GM21786 (cell line): ENCODE results near the gene ITGA7.
"Not testable (repeated sequence)": the region's sequence is repeated elsewhere in the genome, so short reads cannot be mapped to it uniquely, and the experiment has no call there.

Experiments
- ATAC-seq: cut with Tn5 transposase; IDR thresholded peaks from one replicate; pipeline ENCODE4 v1.9.1; 2021; ENCODE audit not compliant: unreplicated experiment

The ITGA7 gene

DNA sequence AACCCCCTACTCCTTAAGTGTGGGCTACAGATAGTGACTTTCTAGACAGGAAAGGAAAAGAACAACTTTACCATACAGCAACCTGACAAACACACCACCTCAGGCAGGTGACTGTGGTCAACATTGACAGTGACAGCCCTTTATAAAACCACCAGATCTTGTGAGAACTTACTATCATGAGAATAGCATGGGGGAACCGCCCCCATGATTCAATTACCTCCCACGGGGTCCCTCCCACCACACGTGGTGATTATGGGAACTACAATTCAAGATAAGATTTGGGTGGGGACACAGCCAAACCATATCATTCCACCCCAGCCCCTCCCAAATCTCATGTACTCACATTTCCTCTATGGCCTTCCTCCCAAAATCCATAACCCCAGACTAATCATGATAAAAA lies 54.7 kb downstream of the ITGA7 start:
- ATAC-seq = no peak

DNA sequence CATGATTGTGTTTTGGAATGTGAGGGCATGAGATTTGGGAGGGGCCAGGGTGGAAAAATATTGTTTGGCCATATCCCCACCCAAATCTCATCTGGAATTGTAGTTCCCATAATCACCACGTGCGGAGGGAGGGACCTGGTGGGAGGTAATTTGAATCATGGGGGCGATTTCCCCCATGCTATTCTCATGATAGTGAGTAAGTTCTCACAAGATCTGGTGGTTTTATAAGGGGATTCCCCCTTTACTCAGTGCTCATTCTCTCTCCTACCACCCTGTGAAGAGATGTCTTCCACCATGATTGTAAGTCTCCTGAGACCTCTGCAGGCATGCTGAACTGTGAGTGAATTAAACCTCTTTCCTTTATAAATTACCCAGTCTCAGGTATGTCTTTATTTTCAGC lies 55.4 kb downstream of the ITGA7 start:
- ATAC-seq = no peak

- ATAC-seq = no peak
These were observed 56.4 kb downstream of the ITGA7 start for GRCh38 chr12:55651299-55651683.

- ATAC-seq = not testable (repeated sequence)
These were observed 56.9 kb downstream of the ITGA7 start for GRCh38 chr12:55650620-55651298.

DNA sequence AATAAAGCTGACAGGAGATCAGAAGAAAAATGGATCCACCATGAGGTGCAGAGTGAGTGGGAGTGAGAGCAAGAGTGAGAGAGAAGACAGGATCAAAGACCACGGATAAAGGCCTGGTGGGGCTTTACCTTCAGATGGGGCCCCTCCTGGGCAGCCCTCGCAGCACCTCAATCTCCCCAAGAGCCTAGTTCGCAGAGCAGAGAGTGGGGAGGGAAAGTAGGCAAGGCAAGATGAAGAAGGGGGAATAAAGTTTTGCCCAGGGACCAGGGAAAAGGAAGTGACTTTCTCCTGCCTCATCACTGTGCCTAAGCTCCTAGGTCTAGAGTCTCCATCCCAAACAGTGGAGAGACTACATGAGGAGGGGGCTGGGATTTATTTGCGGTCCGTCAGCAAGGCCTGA lies 60.7 kb downstream of the ITGA7 start:
- ATAC-seq = no peak

DNA sequence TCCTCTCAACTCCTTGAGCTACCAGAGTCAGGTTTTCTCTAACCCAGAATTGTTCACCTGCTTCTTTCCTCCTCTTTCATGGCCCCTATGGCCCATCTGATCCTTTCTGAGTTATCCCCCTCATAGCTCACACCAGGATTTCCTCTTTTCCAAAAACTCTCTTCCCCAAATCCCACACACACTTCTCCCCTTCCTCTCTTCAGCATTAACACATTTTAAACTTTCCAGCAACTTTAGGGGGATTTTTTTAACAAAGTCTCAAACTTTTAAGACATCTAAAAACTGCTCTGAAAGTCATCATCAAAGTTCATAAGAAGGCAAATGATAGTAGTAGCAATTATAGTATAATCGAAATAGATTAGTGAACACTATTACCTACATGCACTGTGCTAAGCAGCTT lies 63.1 kb downstream of the ITGA7 start:
- no peak for ATAC-seq

GRCh38 chr12:55642669-55643068 lies 65.0 kb downstream of the ITGA7 start:
- no peak for ATAC-seq

DNA sequence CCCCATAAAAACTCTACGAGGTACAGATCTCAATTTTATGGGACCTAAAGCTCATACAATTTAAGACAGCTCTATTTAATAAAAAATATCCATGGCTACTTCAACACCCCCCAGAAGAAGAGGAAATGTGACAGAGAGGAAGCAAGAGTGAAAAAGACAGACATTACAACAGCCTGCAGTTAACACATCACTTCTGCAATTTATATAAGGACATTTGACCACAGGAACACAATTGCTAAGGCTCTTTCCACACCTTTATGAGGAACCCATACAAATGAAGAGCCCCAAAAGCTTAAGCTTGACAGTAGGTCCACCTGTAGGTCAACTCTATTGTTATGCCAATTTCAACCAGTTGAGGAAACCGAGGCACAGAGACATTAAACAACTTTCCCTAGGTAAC lies 65.4 kb downstream of the ITGA7 start:
- no peak for ATAC-seq

DNA sequence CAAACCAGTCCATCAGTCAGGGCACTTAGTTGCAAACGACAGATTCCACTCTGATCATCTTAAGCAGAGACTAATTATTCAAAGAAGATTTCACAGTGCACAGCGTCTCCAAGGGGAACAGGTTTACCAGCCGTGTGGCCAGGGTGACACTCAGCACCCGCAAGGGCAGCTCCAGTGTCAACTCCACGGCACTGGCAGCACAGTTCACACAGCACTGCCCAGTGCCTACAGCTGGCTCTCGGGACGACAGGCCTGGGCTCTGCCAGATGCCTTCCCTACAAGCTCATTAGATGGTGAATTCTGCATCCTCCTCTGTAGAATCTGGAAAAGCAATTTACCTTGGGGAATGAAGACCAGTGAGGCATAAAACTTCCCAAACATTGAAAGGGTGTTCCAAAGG lies 66.1 kb downstream of the ITGA7 start:
- ATAC-seq = no peak

- no peak for ATAC-seq
These were observed 70.2 kb downstream of the ITGA7 start for GRCh38 chr12:55637467-55637866.

GRCh38 chr12:55636853-55637252 lies 70.9 kb downstream of the ITGA7 start, which contains the start of gene OR10P1:
Gene OR10P1, plus strand, starts transcription at chr12:55636892. Its CDS starts 0 bp downstream, at chr12:55636892.
- ATAC-seq = no peak

DNA sequence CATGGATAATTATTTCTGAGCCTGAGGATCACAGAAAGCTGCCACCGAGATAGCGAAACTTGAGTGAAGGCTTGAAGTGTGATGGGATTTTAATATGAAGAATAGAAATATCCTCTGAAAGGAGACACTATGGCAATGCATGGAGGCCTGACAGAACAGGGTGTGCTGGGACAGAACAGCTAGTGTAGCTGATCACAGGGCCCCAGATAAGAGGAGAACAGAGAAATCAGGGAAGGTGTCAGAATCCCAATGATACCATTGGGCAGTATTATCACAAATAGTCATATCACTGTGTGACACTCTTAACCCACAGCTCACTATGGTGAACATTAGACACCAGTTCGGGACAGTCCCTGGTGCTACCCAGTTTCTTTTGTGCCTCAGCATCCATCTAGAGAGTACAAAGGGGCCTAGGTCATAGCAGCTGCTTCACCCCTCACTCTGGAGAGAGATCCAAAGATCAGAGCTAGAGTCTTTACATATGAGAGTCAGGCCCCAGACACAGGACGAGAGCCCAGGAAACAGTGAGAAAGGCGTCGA lies 71.5 kb downstream of the ITGA7 start:
- ATAC-seq = no peak
